Keratinocyte (primary cell): ENCODE data around the gene IKZF1. TPM values are rescaled to one million over a fixed set of nuclear protein-coding genes. Genes with fewer than 3 reads are reported as not detected.

Experiments
- DNase-seq: peaks from one replicate; pipeline ENCODE4 v3.0.0-alpha.2; 2011; ENCODE audit warnings: low read depth, missing footprints, low spot score
- FAIRE-seq: peaks from 2 replicates; lab custom pipeline; 2011; peaks lifted over from hg19 to GRCh38; lab: Jason Lieb, UNC
- H2AFZ ChIP-seq: 2 replicates; pipeline ENCODE4 v1.6.0; 2012; ENCODE audit warnings: low read length, control low read depth, inconsistent platforms; ENCODE audit not compliant: control insufficient read depth
- H3K27ac ChIP-seq: 2 replicates; pipeline ENCODE4 v1.5.1; 2011; ENCODE audit warnings: low read length; ENCODE audit not compliant: control insufficient read depth, insufficient read depth
- H3K27me3 ChIP-seq: 3 replicates; pipeline ENCODE4 v1.6.0; 2011; ENCODE audit warnings: low read length; ENCODE audit not compliant: control insufficient read depth, insufficient read depth; ENCODE audit errors: extremely low read depth
- H3K36me3 ChIP-seq, 2 experiments: 2 replicates in 1 of 2; 3 replicates in 1 of 2; pipeline ENCODE4 v1.5.1; 2011; ENCODE audit warnings: low read length in 2 of 2, mild to moderate bottlenecking in 1 of 2; ENCODE audit not compliant: control insufficient read depth in 2 of 2, insufficient read depth in 2 of 2; ENCODE audit errors: extremely low read depth in 1 of 2
- H3K4me1 ChIP-seq: 3 replicates; pipeline ENCODE4 v1.5.1; 2011; ENCODE audit warnings: low read length; ENCODE audit not compliant: control insufficient read depth, insufficient read depth; ENCODE audit errors: extremely low read depth
- H3K4me2 ChIP-seq: 3 replicates; pipeline ENCODE4 v1.6.0; 2011; ENCODE audit warnings: low read depth, low read length; ENCODE audit not compliant: control insufficient read depth, insufficient read depth; ENCODE audit errors: extremely low read depth
- H3K4me3 ChIP-seq, 3 experiments: fragments of 200-600 bp in 1 of 3; sonication (generic) in 1 of 3; 2 replicates in 2 of 3; 3 replicates in 1 of 3; pipeline ENCODE4 v1.5.1; 2011 to 2016; ENCODE audit warnings: low read length in 3 of 3, mild to moderate bottlenecking in 3 of 3, control low read depth in 2 of 3, inconsistent platforms in 1 of 3, low read depth in 1 of 3, mixed read lengths in 1 of 3, mixed run types in 1 of 3, moderate library complexity in 1 of 3; ENCODE audit not compliant: control insufficient read depth in 2 of 3, insufficient read depth in 2 of 3; ENCODE audit errors: extremely low read depth in 1 of 3
- H3K79me2 ChIP-seq: 2 replicates; pipeline ENCODE4 v1.6.0; 2012; ENCODE audit warnings: low read length; ENCODE audit not compliant: control insufficient read depth, insufficient read depth
- H3K9ac ChIP-seq: 3 replicates; pipeline ENCODE4 v1.6.0; 2011; ENCODE audit warnings: low read length; ENCODE audit not compliant: control insufficient read depth, insufficient read depth; ENCODE audit errors: extremely low read depth
- H3K9me1 ChIP-seq: 3 replicates; pipeline ENCODE4 v1.6.0; 2011; ENCODE audit warnings: low read length; ENCODE audit not compliant: control insufficient read depth, insufficient read depth; ENCODE audit errors: extremely low read depth
- H3K9me3 ChIP-seq: 2 replicates; pipeline ENCODE4 v1.5.1; 2012; ENCODE audit warnings: low read depth, low read length; ENCODE audit not compliant: control insufficient read depth
- H4K20me1 ChIP-seq: 3 replicates; pipeline ENCODE4 v1.6.0; 2011; ENCODE audit warnings: low read length; ENCODE audit not compliant: control insufficient read depth, insufficient read depth; ENCODE audit errors: extremely low read depth
- CTCF ChIP-seq, 3 experiments: IDR thresholded peaks in 1 of 3; conservative IDR thresholded peaks in 1 of 3; optimal IDR thresholded peaks in 1 of 3; 2 replicates in 2 of 3; 3 replicates in 1 of 3; pipeline versions ENCODE3 to v1.5.1; 2011; ENCODE audit warnings: low read length in 3 of 3, mild to moderate bottlenecking in 3 of 3, moderate library complexity in 2 of 3, control low read depth in 1 of 3, inconsistent platforms in 1 of 3; ENCODE audit not compliant: insufficient read depth in 2 of 3; ENCODE audit errors: extremely low read depth in 1 of 3
- EZH2 ChIP-seq: IDR thresholded peaks from one replicate; pipeline ENCODE4 v1.6.1; 2012; ENCODE audit warnings: inconsistent platforms, mild to moderate bottlenecking, low read length, moderate library complexity
- dilution Hi-C: fragments of 300-500 bp; cut with MboI; formaldehyde crosslinking; loops from one replicate; pipeline ENCODE4 v1.7.0; 2020; ENCODE audit warnings: low sequenced_read_pairs; ENCODE audit not compliant: extremely low pct_ligation_motif_present
- polyA plus RNA-seq, 5 experiments: library from polyadenylated mRNA; depleted of rRNA in 3 of 5; stranded (reverse) in 3 of 5; stranded (forward) in 1 of 5; unstranded in 1 of 5; fragments of >200 nt; gene quantifications; 1 replicate in 1 of 5; 2 replicates in 3 of 5; 3 replicates in 1 of 5; pipeline versions ENCODE4 v1.2.1 to v1.2.3, GENCODE V29; 2011 to 2012; ENCODE audit warnings: missing spikeins in 2 of 5, low read depth in 1 of 5, low replicate concordance in 1 of 5

Gene IKZF1
- polyA plus RNA-seq, 1 donor (not counting 4 experiments of a cell fraction or from before 2014, with no cell fraction given): not detected

- no peaks in the 10 kb centered on the region for H3K4me1 ChIP-seq
- no peaks in the 10 kb centered on the region for H3K36me3 ChIP-seq
- H3K9me1 ChIP-seq: no peaks in the 10 kb centered on the region
- no peaks in the 10 kb centered on the region for H3K79me2 ChIP-seq
- H3K27me3 ChIP-seq: peaks cover 2% of the 10 kb centered on the region
- H3K9ac ChIP-seq: no peak overlapping the region
- no peak overlapping the region for H3K4me2 ChIP-seq
- H3K27ac ChIP-seq: no peak overlapping the region
- H3K4me3 ChIP-seq: no peak overlapping the region
- dilution Hi-C loops: no loop called here
- DNase-seq: no peak
- no peak for FAIRE-seq
- TF ChIP-seq CTCF (optimal IDR thresholded peaks at IDR 0.05 in 1 of 3, IDR thresholded peaks at IDR 0.05 in 1 of 3, conservative IDR thresholded peaks at IDR 0.05 in 1 of 3; ENCODE audit: extremely low read depth in 1 of 3, insufficient read depth in 2 of 3, low read length in 3 of 3) (no peak), EZH2 (no peak)
- no peaks in the 10 kb centered on the region for H4K20me1 ChIP-seq
- no peaks in the 10 kb centered on the region for H3K9me3 ChIP-seq
- H2AFZ ChIP-seq: no peak overlapping the region
Measured at GRCh38 chr7:50359995-50360925, 55.7 kb downstream of the IKZF1 start.

- no peak for FAIRE-seq
- TF ChIP-seq CTCF (optimal IDR thresholded peaks at IDR 0.05 in 1 of 3, IDR thresholded peaks at IDR 0.05 in 1 of 3, conservative IDR thresholded peaks at IDR 0.05 in 1 of 3; ENCODE audit: extremely low read depth in 1 of 3, insufficient read depth in 2 of 3, low read length in 3 of 3) (no peak), EZH2 (no peak)
- Histone ChIP-seq H3K4me2 (no peak overlapping the region), H2AFZ (no peak overlapping the region), H3K9me3 (no peaks in the 10 kb centered on the region), H3K27ac (no peak overlapping the region), H3K4me1 (no peaks in the 10 kb centered on the region), H3K27me3 (peaks cover 2% of the 10 kb centered on the region), H3K79me2 (no peaks in the 10 kb centered on the region), H3K9me1 (no peaks in the 10 kb centered on the region), H3K9ac (no peak overlapping the region), H3K36me3 (no peaks in the 10 kb centered on the region), H3K4me3 (no peak overlapping the region), H4K20me1 (no peaks in the 10 kb centered on the region)
- dilution Hi-C loops: no loop called here
- no peak for DNase-seq
Measured at GRCh38 chr7:50362142-50362541, 57.6 kb downstream of the IKZF1 start.
